CD4-positive, alpha-beta T cell treated with Interleukin-12 subunit alpha and Interleukin-12 subunit beta, for 1 hour (primary cell): ENCODE data around the gene TMEM18.

ENCODE experiments used
- DNase-seq: peaks from one replicate; pipeline ENCODE4 v3.0.0-alpha.2; 2020

The TMEM18 gene

DNA sequence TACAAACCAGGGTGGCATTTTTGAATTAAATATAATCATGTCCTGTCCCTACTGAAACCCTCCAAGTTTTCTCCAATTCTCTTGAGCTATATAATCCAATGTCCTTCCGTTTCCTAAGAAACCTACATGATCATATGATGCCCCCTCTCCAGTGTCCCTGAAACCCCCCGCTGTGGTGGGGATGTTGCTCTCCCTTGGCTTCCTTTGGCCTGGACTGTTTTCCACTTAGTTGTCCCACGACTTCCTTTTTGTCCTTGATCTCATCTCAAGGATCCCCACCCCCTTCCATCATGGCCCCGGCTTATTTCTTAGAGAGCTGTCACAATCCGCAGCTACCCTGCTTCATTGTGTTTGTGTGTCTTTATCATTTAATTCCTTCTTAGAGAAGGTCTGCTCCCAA, 43.8 kb downstream of the TMEM18 start:
- no peak for DNase-seq

DNA sequence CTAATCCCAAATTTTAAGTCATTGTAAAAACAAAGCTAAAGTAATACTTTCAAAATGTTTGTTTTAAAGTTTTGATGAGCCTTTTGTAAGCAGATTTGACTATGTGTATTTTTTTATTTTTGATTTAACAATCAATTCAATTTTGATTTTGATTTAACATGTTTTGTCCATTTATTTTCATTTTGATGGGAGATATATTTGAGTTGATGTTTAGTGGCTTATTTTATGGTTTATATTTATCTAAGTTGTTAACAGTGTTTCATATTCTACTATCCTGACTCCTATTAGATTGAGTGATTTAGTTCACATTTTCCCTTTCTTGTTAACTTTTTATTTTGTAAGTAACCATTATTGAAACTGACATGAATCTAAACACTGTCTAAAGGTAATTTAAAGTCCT, 44.7 kb downstream of the TMEM18 start:
- DNase-seq = no peak

DNA sequence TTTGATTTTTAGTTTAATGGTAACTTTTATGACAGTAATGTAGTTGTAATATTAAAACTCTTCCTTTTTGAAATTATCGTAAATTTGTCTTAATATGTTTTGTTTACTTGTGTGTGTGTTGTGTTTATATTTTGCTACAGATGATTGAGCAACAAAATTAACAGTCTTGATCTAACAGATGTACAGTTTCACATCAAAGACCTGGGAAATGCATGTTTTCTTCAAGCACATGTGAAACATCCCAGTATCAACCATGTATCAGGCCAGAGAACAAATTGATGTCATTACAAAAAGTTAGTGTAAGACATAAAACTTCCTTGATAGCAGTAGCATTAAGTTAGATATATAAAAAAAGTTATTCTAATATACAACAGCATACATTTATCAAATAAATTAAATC, 45.5 kb downstream of the TMEM18 start:
- no peak for DNase-seq

DNA sequence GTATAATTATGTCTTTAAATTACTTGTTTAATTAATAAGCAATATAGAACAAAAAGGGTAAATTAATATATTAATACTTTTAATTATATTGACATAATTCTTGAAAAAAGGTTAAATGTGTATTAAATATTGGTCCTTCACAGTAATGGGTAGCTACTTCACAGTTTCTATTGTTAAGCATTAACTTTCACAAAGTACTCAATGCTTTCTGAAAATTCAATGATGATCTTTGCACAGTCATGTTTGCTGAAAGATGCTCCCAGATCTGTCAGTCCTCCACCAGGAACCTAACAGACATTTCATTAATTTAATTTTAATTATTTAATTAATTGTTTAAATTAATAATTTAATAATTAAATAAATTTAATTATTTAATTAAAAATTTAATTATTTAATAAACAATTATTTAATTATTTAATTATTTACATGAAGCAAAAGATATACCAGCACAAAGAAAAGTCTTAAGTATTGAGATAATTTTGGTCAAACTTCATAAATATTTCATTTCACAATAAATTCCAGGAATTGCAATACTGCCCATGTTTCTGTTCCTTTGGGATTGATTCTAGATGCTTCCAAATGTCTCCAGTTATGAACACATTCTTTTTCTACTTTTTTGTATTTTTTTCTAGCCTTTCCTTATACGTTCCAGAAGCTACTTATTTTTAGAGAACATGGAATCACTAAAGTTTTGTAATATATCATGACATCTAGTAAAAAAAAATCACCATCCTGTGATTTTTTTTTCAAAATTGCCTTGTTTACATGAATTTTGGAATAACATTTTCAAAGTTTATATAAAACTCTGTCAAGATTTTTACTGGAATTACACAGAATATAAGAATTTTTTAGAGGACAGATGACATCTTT, 46.5 kb downstream of the TMEM18 start:
- DNase-seq = no peak

DNA sequence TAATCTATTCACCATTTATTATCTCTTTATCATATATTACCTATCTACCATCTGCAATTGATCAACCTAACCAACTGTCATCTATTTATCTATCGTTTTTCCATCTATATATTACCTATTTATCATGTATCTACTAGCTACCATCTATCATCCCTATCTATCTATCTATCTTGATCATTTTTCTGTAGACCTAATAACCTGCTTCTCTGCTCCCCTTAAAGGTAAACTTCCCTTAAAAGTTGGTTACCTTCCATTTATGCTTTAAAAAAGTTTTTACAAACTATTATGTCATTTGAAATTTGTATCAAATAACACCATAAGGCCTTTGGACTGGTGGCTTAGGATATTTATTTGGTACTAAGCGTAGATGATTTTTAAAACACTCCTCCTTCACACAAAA, 47.2 kb downstream of the TMEM18 start:
- DNase-seq = no peak

DNA sequence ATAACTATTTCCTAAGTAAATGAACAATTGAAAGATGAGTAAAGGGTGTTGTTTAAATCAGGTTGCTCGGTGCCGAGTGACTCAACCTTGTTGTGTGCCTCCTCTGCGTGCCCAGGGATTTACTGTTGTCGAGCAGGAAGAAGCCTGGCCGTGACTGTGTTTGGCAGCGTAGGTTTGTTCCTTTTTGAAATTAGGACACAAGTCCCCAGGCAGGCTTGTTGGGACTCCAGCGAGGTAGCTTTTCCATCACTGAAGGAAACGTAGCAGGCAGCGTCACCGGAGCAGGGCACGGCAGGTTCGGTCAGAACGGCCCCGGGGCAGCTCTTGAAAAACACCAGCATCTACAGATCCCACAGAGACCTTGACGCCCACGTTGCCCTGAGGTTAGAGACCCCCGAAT, 48.6 kb downstream of the TMEM18 start:
- DNase-seq = no peak

DNA sequence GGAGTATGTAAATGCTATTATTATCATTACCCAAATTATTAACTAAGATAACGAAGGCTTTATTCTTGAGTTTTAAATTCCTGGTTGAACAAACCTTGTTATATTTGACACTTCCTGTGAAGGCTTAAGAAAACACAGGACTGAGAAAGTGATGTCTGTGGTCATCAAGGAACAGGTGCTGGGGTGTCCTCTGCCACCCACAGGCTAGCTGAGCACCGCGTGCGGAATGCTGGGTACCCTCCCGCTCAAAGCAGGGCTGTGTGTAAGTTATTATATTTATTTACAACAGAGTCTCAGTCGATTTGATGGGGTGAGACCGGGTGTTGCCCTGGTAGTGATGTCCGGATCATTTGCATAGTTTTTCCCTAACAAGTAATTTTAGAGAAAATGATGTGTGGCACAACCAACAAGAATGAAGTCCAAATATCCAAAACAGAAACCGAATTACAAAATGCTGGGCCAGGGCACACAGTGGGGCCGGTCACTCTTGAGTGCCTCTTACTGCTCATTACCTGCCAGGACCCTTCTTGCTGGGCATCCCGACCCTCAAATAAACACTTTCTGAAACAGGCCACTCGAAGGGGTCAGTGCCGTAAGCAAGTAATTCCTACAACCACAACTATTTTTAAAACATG, 49.2 kb downstream of the TMEM18 start:
- DNase-seq = no peak

DNA sequence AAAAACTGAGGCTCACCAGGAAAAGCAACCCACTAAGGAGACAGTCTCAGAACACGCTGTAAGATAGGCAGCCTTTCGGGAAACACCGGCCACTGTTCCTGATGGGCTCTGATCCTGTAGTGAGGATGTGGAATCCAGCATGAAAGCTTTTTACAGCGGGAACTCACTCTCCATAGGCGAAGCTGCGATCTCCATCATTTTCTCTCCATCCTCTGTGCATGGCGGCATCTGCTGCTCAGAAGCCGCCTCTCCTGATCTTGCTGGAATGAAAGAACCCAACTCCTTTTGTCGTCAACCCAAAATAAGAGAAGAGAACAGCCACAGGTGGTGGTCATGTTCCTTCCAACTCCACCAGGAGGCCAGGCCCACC, 49.9 kb downstream of the TMEM18 start:
- no peak for DNase-seq

DNA sequence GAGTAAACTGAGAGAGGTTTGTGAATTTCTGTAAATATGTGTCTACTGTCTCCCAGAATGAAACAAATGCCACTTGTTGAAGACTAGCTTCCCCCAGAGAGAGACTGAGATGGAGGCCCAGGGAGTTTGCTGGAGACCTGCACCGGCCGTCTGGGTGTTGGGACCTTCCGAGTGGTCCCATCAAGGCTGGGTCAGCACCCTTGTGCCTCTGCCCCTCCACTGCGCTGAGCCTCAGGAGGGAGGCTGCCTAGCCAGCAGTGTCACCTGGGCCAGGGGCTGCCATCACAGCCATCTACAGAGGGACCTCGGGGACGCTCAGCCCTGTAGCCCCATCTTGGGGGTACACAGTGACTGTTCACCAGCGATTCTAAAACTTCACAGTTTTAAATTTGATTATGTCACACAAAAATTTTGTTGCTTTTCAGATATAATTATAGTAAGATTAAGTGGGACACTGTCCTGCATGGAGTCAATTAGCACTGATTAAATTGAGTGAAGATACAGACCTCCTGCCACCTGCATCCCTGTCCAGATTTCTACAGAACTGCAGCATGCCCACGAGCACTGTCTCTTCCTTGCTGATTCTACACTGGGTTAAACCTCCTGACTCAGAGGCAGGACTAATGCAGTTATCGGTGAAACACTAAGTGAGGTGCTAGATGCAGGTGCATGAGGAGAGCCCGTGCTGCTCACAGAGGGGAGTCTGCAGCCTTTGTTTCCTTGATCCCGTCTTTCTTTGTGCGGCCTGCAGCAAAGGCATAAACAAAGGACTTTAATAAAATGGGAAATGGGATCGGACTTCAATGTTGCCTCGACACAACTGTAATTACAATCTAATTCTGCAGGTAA, 50.5 kb downstream of the TMEM18 start:
- no peak for DNase-seq

DNA sequence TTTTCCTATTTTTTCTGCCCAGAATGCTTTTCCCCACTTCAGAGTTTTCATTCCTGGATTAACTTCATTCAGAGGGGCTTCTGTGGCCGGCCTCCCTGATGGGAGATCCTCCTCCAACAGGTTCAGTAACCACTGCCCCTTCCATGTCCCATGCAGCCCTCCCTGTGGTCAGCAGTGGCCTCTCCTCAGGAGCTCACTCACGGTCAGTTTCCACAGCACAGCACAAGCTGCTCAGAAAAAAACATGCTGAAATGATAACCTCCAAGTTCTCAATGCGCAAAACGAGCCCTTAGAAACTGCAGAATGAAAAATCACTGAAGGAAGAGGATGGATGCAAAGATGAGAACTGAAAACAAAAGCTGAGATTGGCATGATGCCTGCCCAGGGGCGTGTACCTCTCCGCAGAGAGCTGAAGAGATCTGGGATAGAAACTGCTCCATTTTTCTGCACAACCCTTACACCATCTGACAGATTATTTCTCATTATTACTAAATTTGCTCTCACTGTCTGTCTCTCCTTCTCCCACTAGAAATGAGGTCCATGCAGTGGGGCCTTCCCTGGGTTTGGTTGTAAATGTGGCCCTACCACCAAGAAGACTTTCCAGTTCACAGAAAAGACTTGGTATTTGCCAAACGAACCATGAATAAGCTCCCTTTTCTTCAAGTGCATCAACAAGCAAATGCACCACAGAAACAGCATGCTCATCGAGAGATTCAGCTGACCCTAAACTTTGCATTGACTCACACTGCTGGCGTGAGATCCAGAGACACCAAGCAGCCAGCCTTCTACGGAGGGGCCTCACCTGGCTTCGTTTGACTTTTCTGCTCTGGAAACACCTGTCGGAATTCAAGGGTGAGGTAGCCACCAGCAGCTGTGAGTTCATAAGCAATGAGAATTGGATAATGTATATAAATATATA, 51.5 kb downstream of the TMEM18 start:
- no peak for DNase-seq

DNA sequence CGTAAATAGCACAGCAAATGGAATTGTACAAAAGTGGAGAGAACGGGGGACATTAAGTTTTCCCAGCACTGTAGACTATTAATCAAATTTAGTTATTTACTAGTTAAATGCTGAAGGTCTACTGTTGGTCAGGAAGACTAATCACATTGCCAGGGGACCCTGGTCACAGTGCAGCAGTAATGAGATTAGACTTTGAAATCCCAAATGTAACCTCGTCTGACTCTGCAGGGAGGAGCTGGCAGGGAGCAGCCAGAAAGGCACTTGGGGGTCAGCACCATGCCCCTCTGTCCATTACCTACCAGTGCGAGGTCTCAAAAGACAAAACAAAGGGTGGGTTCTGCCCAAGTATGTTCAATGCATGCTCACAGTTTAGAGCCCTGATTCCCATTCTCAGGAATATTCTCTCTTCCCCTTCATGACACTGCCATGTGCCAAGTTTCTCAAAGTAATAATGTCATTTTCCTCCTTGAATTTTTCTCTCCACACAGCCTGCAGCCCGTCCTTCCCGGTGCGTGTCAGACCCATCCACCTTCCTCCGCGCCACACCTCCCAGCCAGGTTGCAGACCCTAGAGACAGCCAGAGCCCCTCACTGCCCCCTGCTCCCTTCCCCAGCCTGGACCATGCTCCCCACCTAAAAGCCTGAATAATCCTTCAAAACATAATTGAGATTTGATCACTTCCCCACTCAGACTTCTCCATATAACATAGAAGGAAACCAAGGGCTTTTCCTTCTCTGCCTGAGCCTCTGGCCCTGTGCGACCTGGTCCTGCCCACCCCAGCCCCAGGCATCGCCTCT, 52.5 kb downstream of the TMEM18 start:
- no peak for DNase-seq

DNA sequence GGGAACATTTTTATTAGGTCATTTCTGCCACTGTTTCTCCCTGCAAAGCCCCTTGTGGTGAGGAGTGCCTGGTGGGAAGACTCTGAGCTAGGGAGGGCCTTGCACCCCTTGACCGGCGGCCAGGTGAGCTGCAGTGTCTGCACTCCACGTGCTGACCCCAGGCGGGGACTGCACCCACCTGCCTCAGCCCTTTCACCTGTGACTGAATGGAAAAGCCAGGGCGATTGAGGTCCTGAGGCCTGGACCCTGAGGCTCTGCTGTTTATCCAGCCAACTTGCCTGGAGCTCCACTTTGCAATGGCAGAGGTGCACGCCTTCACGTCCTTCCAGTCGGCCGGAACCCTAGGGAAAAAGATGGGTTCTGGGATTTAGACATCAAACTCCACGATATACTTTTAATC, 53.1 kb downstream of the TMEM18 start:
- DNase-seq = no peak

DNA sequence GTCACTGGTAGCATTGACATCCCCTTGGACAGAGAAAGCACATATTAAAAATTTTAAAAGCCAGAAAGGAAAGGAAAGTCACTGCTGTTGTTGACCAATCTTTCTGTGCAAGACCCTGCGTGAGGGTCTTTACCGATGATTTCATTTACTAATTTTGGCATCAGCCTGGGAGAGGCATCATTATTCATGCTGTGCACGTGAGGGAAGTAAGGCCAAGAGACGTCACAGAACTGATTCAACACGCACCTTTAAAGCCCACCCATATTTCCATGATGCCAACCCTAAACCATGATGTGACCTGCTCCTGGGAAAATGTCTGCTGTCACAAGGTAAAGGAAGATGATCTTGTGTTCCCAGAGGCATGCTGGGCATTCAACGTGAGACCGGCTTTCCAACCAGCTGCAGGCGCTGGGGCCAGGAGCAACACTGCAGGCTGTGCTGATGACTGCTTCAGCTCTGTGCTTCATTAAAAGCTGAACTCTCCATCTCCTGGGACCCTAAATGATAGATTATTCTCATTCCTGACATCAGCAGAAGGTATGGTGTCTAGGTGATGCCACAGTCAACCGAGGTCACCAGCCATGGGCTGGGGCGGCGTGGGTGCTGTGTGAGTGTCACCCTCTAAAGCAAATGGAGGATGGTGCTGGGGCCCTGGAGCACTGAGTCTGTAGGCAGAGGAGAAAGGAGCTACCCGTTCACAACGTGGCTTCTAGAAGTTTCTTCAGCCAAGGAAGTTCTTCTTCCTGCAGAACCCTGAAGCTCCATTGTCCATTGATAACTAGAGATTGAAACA, 53.9 kb downstream of the TMEM18 start:
- no peak for DNase-seq

DNA sequence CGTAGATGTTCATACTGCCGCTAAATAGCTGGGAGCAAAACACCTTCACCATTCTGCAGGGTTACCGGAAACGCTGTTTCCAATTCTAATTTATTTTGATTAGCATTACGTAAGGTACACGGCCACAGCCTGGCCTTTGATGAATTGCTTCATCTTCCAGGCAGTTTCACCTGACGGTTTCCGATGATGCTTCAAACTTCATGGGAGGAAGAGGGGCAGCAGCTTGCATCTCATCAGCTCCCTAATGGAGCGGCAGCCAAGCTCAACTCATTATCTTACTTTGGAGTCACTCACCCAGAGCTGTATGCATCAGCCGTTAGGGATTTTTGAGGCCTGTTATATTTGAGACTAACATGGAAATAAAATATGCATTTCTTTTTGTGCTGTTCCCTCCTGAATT, 54.8 kb downstream of the TMEM18 start:
- DNase-seq = no peak

DNA sequence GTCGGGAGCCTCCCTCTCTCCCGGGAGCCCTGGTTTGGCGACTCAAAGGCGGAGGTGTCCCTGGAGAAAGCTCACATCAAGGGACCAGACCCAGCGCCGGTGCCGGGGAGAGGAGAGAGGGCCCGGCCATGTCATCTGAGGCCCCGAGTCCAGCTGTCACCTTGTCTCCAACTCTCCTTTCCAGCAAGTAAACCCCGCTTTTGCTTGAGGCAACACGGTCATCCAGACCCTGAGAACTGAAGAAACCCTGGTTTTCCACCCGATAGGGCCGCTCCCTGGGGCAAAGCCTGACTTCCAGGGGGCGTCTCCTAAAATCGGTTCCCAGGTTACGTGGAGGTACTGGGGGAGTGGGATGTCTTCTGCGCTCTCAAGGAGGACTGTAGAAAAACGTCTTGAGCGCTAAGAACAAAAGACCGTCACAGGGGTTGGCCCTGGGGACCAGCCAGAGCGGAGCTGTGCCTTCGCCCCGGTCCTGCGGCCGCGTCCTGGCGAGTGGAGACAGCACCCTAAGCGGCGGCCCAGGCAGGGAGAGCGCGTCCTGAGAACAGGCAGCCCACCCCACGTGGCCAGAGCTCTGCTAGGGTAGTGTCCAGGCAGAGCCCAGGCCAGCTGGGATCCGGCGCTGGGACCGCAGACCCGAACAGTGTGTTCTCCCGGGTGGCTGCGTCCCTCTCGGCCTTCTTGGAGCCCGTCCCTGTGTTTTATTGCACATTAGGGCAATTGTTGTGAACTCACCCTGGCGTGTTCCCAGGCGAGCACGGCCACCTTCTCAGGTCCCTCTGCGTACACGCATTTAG, 55.7 kb downstream of the TMEM18 start:
- no peak for DNase-seq

DNA sequence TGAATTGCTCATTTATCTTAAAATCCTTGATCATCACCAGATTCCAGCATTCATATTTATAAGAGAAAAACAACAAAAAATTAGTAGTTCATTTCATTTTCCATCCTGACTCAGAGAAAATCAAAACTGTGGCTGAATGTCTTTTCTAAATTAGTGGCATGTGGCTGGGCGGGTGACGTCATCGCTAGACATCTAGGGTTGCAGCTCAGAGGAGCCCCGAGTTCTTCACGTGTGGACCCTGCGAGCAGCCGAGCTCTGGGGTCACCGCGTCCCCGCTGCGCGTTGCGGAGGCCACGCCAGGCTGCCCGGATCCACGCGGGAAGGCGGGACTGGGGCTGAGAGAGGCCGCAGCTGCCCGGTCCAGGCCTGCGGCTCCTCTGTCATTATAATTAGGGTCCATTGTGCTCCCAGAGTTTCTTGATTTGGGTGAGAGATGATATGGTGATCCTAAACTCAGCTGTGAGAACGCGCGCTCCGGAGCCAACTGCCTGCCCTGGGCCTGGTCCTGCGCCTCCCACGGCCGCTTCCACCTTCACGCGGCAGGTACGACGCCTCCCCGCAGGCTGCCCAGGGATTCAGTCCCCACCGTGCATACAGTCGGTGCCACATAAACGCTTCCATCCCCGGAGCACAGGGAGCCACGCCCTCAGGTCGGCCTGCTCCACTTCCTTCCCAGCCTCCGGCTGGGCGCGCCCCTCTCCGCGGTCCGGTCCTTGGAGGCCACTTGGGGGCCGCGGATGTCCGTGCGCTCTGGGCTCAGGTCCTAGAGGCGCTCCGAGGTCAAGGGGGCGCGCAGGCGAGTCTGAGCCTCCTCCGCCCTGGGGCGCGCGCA, 56.5 kb downstream of the TMEM18 start:
- no peak for DNase-seq

DNA sequence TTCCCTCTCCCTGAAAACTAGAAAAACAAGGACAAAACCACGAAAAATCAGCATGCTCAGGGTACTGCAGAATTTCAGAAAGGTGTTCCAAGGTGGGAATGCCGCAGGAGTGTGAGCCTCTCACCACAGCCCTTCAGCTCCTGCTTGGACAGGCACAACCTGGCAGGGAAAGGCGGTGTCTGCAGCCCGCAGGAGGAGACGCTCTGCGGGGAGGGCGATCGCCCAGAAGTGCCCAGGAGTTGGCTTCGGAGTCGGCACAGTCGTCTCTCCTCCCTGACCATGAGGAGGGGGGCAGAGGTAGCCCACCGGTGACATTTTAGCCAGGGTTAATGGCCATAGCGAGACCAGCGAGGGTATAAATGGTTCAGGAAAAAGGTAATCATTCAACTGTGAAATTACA, 57.2 kb downstream of the TMEM18 start:
- DNase-seq = no peak

DNA sequence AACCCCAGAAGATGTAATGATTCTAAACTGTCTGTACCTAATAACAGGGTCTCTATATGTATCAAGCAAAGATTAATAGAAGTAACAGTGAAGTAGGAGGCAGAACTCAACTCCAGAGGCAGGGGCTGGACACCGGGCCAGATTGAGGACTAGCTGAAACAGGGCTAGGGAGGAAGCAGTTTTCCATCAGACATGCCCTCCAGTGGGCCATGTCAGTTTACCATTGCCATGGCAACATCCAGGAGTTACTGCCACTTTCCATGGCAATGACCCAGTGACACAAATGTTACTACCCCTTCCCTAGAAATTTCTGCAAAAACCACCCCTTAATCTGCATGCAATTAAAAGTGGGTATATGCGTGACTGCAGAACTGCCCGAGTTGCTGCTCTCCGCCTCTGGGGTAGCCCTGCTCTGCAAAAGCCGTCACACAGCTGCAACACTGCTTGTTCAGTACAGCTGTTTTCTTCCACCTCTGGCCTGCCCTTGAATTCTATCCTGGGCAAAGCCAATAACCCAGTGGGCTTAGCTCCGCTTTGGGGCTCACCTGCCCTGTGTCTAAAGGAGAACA, 58.7 kb downstream of the TMEM18 start:
- DNase-seq = no peak

DNA sequence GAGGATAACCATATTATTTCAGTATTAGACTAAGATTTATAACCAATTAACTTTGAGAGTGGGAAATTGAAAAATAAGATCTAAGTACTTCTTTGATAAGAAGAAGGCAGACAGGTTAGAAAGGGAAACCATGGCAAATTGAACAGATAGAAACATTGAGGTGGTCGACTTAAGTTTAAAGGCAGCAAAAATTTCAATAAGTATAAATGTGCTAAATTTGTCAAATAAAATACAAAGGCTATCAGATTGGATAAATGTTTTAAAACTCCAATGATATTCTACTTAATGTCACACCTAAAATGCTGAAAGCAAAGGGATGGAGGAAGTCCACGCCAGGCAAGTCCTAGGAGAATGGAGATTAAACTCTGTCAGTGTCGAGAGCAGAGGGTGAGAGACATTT, 59.2 kb downstream of the TMEM18 start:
- DNase-seq = no peak
